Mucosa of descending colon (tissue), 3 donors: ENCODE data around the gene NDUFV1. TPM values are rescaled to one million over a fixed set of nuclear protein-coding genes. Genes with fewer than 3 reads are reported as not detected.
A peak's percentile ranks its signal among the peaks of the same experiment; 100 is the strongest.

Experiments
- ATAC-seq: fragments of 200-7000 bp; cut with Tn5 transposase; one replicate; pipeline ENCODE4 v1.9.1; 2020; ENCODE audit warnings: mild to moderate bottlenecking, moderate library complexity
- DNase-seq, 3 donors: peaks; one replicate each; pipeline ENCODE4 v3.0.0-alpha.2; 2020
- H3K36me3 ChIP-seq: fragments of 200-600 bp; one replicate; pipeline ENCODE4 v1.8.0; 2021; ENCODE audit warnings: low read depth, mild to moderate bottlenecking
- H3K4me1 ChIP-seq: fragments of 200-600 bp; one replicate; pipeline ENCODE4 v1.8.0; 2021; ENCODE audit warnings: low read depth, mild to moderate bottlenecking
- H3K4me3 ChIP-seq: fragments of 200-600 bp; one replicate; pipeline ENCODE4 v1.8.0; 2021; ENCODE audit warnings: mild to moderate bottlenecking
- H3K9me3 ChIP-seq: fragments of 200-600 bp; one replicate; pipeline ENCODE4 v1.8.0; 2021; ENCODE audit warnings: mild to moderate bottlenecking
- CTCF ChIP-seq: fragments of 200-600 bp; IDR thresholded peaks from one replicate; pipeline ENCODE4 v1.8.0; 2022; ENCODE audit warnings: antibody characterized with exemption, mild to moderate bottlenecking
- intact Hi-C, 2 donors: fragments of 100-400 bp; cut with DNase I in 1 of 2; cut with micrococcal nuclease in 1 of 2; formaldehyde crosslinking; loops; one replicate each; pipeline versions ENCODE4 v1.11.0 to v1.11.1; 2022; cut with DNase I, micrococcal nuclease
- total RNA-seq, 3 donors: library from RNA; stranded (reverse); fragmentation: NEBNext Ultra II Directional in 2 of 3; extraction: Animal tissue kit (Norgen Biotek cat#: 25700) in 2 of 3; gene quantifications; one replicate each; pipeline versions ENCODE4 v1.2.1 to v1.2.4, GENCODE V29; 2021 to 2023
- donor health status: DM: no; HTN: no; CAD: no; lungs with moderate emphysema.
- donor health status: DM: no; HTN: no; CAD: no.
- donor health status: DM: no; HTN: yes; CAD: no.

NDUFV1 gene
- total RNA-seq, 3 donors from 2014 or later = 248 to 349 (median 311) TPM

GRCh38 chr11:67628710-67629385 lies 22.1 kb downstream of the NDUFV1 start:
- Histone ChIP-seq H3K9me3 (no peaks in the 10 kb centered on the region), H3K4me3 (peak overlapping the region; percentile 40), H3K4me1 (peaks cover 27% of the 10 kb centered on the region), H3K36me3 (no peaks in the 10 kb centered on the region)
- DNase-seq (no peak), ATAC-seq (no peak)
- TF ChIP-seq CTCF = peak; percentile 92
- intact Hi-C loops = no loop called here

- ATAC-seq (peak; percentile 66), DNase-seq (peak; percentile 90 to 94 (median 92))
- peaks cover 27% of the 10 kb centered on the region for H3K4me1 ChIP-seq
- no peaks in the 10 kb centered on the region for H3K9me3 ChIP-seq
- H3K4me3 ChIP-seq = peak within 1 kb of the TSS; percentile 40
- intact Hi-C loops = no loop called here
- H3K36me3 ChIP-seq = no peaks in the 10 kb centered on the region
- peak; percentile 2 for TF ChIP-seq CTCF
These were observed 22.9 kb downstream of the NDUFV1 start, which contains the start of gene NUDT8 for GRCh38 chr11:67629386-67630227. TSS of gene NUDT8 (minus strand) at chr11:67629937. CDS start at chr11:67629911, 26 bp downstream.

- DNase-seq = peak; percentile 99 to 100 (median 100)
- no peaks in the 10 kb centered on the region for H3K36me3 ChIP-seq
- peak; percentile 71 for TF ChIP-seq CTCF
- H3K9me3 ChIP-seq = no peaks in the 10 kb centered on the region
- peak; percentile 82 for ATAC-seq
- intact Hi-C loops = no loop called here
- H3K4me3 ChIP-seq = peak overlapping the region; percentile 40
- peaks cover 27% of the 10 kb centered on the region for H3K4me1 ChIP-seq
These were observed 23.6 kb downstream of the NDUFV1 start for GRCh38 chr11:67630228-67630942.

- TF ChIP-seq CTCF = no peak
- intact Hi-C loops = no loop called here
- no peaks in the 10 kb centered on the region for H3K36me3 ChIP-seq
- H3K9me3 ChIP-seq = no peaks in the 10 kb centered on the region
- peaks cover 27% of the 10 kb centered on the region for H3K4me1 ChIP-seq
- DNase-seq (no peak), ATAC-seq (no peak)
- peak overlapping the region; percentile 40 for H3K4me3 ChIP-seq
These were observed 24.2 kb downstream of the NDUFV1 start for GRCh38 chr11:67630943-67631331.

- Histone ChIP-seq H3K9me3 (no peaks in the 10 kb centered on the region), H3K4me3 (no peak overlapping the region), H3K4me1 (peaks cover 27% of the 10 kb centered on the region), H3K36me3 (no peaks in the 10 kb centered on the region)
- DNase-seq (peak; percentile 59 to 75 (median 74)), ATAC-seq (no peak)
- intact Hi-C loops = no loop called here
- TF ChIP-seq CTCF = no peak
These were observed 24.7 kb downstream of the NDUFV1 start for GRCh38 chr11:67631411-67631810.
